ENCODE measurements around the gene GNAI3.

The GNAI3 gene

DNA sequence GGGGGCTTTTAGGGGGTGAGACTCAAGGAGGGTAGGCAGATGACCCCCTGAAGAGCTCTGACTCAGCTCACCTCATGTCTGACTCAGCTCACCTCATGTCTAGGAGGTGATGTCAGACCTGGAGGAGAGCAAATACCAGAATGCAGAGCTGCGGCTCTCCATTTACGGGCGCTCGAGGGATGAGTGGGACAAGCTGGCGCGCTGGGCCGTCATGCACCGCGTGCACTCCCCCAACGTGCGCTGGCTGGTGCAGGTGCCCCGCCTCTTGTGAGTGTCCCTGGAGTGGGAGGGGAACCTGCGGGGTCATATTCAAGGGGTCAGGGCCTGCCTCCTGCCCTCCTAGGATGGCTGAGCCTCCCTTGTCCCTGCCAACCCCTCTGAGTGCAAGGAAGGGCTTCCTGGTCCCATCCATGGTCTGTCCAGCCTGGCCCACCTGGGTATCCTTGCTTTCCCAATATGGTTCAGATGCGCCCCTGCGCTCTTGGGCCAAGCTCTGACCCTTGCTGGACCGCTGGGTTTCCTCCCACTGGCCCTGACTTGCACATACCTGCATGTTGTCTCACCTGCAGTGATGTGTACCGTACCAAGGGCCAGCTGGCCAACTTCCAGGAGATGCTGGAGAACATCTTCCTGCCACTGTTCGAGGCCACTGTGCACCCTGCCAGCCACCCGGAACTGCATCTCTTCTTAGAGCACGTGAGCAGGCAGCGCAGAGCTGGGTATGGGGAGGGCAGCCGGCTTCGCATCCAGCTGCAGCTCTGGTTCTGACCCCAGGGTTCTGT lies 80.3 kb downstream of the GNAI3 start:
- FAIRE-seq, result no peak
- no peak for DNase-seq (ENCODE audit: insufficient read length, low spot score)
- TF ChIP-seq, protein P1, sequence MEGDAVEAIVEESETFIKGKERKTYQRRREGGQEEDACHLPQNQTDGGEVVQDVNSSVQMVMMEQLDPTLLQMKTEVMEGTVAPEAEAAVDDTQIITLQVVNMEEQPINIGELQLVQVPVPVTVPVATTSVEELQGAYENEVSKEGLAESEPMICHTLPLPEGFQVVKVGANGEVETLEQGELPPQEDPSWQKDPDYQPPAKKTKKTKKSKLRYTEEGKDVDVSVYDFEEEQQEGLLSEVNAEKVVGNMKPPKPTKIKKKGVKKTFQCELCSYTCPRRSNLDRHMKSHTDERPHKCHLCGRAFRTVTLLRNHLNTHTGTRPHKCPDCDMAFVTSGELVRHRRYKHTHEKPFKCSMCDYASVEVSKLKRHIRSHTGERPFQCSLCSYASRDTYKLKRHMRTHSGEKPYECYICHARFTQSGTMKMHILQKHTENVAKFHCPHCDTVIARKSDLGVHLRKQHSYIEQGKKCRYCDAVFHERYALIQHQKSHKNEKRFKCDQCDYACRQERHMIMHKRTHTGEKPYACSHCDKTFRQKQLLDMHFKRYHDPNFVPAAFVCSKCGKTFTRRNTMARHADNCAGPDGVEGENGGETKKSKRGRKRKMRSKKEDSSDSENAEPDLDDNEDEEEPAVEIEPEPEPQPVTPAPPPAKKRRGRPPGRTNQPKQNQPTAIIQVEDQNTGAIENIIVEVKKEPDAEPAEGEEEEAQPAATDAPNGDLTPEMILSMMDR (IDR thresholded peaks at IDR 0.05; ENCODE audit: insufficient read depth, missing control alignments), result no peak

GRCh38 chr1:109629372-109630030 lies 81.1 kb downstream of the GNAI3 start:
- TF ChIP-seq, protein P1 (IDR thresholded peaks at IDR 0.05; ENCODE audit: insufficient read depth, missing control alignments), result no peak
- no peak for FAIRE-seq
- no peak for DNase-seq (ENCODE audit: insufficient read length, low spot score)

DNA sequence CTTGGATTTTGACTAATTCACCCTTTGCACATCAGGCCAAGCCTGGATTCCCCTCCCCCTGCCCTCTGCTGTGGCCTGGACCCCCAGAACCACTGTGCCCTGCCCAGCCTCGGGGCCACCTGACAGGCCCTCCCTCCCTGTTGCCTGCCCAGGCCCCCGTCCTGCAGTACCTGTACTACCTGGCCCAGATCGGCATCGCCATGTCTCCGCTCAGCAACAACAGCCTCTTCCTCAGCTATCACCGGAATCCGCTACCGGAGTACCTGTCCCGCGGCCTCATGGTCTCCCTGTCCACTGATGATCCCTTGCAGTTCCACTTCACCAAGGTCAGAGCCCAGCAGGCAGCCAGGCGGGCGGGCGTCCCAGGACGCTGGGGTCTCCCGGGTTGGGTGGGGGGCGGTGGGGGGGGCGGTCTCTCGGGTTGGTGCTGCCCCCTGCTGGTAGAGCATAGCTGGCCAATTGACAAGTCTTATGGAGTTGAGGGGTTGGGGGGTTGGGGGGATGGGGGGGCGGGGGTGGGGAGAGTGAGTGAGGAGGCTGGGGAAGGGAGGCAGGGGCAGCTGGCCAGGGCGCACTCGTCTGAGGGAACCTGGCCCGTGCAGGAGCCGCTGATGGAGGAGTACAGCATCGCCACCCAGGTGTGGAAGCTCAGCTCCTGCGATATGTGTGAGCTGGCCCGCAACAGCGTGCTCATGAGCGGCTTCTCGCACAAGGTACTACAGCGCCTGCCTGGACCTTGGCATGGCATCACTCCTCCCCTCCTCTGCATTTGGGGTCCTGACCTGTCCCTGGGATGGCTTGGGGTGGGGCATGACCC lies 81.9 kb downstream of the GNAI3 start:
- DNase-seq (ENCODE audit: insufficient read length, low spot score), result no peak
- TF ChIP-seq, protein P1 (IDR thresholded peaks at IDR 0.05; ENCODE audit: insufficient read depth, missing control alignments), result no peak
- no peak for FAIRE-seq

DNA sequence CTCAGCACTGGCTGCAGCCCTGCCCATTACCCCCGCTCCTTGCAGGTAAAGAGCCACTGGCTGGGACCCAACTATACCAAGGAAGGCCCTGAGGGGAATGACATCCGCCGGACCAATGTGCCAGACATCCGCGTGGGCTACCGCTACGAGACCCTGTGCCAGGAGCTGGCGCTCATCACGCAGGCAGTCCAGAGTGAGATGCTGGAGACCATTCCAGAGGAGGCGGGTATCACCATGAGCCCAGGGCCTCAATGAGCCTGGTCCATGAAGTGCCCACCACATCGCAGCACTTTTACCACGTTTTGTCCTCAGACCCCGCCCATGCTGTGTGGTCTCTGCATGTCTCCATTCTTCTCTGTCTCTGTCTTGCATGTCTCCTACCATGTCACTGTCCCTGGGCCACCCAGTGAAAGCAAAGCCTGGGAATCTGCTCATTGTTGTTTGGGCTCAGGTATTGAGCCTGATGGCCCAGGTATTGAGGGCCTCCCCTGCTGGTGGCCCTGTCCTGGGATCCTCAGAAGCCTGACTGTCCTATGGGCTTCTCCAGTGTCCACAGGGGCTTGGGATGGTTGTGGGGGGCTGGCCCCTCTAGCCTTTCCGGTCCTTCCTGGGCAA lies 82.6 kb downstream of the GNAI3 start:
- DNase-seq (ENCODE audit: insufficient read length, low spot score) (no peak), FAIRE-seq (no peak)
- TF ChIP-seq, protein P1 (IDR thresholded peaks at IDR 0.05; ENCODE audit: insufficient read depth, missing control alignments), result no peak

GRCh38 chr1:109631513-109632505 lies 83.4 kb downstream of the GNAI3 start:
- TF ChIP-seq, protein P1 (IDR thresholded peaks at IDR 0.05; ENCODE audit: insufficient read depth, missing control alignments), result no peak
- no peak for FAIRE-seq
- no peak for DNase-seq (ENCODE audit: insufficient read length, low spot score)

Measured in D721Med (cell line).